Brain microvascular endothelial cell (primary cell): ENCODE data around the gene KIAA1549.

ENCODE experiments used
- DNase-seq: peaks from one replicate; pipeline ENCODE4 v3.0.0-alpha.2; 2020
- H3K27ac ChIP-seq: fragments of 250-450 bp; sonication (Bioruptor Pico); 2 replicates; pipeline ENCODE4 v1.5.1; 2020; ENCODE audit warnings: mild to moderate bottlenecking, moderate library complexity
- H3K27me3 ChIP-seq: fragments of 250-450 bp; sonication (Bioruptor Pico); replicated peaks from 2 replicates; pipeline ENCODE4 v1.5.1; 2020; ENCODE audit warnings: mild to moderate bottlenecking
- H3K36me3 ChIP-seq: fragments of 250-450 bp; sonication (Bioruptor Pico); replicated peaks from 2 replicates; pipeline ENCODE4 v1.5.1; 2020; ENCODE audit warnings: mild to moderate bottlenecking
- H3K4me3 ChIP-seq: 2 replicates; pipeline ENCODE4 v1.5.1; 2011; ENCODE audit warnings: low read depth, mild to moderate bottlenecking, control low read depth, low read length, moderate library complexity
- CTCF ChIP-seq: IDR thresholded peaks from 2 replicates; pipeline ENCODE4 v1.5.1; 2011; ENCODE audit warnings: low read depth, mild to moderate bottlenecking, moderate library complexity, low read length, control low read depth, inconsistent platforms; ENCODE audit errors: missing control alignments
- in situ Hi-C: cut with HindIII; loops from 2 replicates; pipeline ENCODE4 v1.10.0; 2017; ENCODE audit warnings: low sequenced_read_pairs, low pct_ligation_motif_present

Gene KIAA1549

GRCh38 chr7:138880881-138881578, 100.2 kb downstream of the KIAA1549 start:
- TF ChIP-seq CTCF: no peak
- Histone ChIP-seq H3K27me3 (no peaks in the 10 kb centered on the region), H3K4me3 (no peak overlapping the region), H3K27ac (no peak overlapping the region), H3K36me3 (no peaks in the 10 kb centered on the region)
- in situ Hi-C loops: no loop called here
- no peak for DNase-seq

GRCh38 chr7:138879356-138879755, 101.8 kb downstream of the KIAA1549 start:
- TF ChIP-seq CTCF: no peak
- no peak for DNase-seq
- no peak overlapping the region for H3K4me3 ChIP-seq
- no peaks in the 10 kb centered on the region for H3K27me3 ChIP-seq
- in situ Hi-C loops: no loop called here
- no peak overlapping the region for H3K27ac ChIP-seq
- H3K36me3 ChIP-seq: no peaks in the 10 kb centered on the region

GRCh38 chr7:138878856-138879255, 102.3 kb downstream of the KIAA1549 start:
- TF ChIP-seq CTCF: no peak
- DNase-seq: no peak
- Histone ChIP-seq H3K27ac (no peak overlapping the region), H3K36me3 (no peaks in the 10 kb centered on the region), H3K4me3 (no peak overlapping the region), H3K27me3 (no peaks in the 10 kb centered on the region)
- in situ Hi-C loops: no loop called here

GRCh38 chr7:138878051-138878450, 103.1 kb downstream of the KIAA1549 start:
- H3K27me3 ChIP-seq: no peaks in the 10 kb centered on the region
- DNase-seq: no peak
- in situ Hi-C loops: no loop called here
- TF ChIP-seq CTCF: no peak
- no peak overlapping the region for H3K27ac ChIP-seq
- no peak overlapping the region for H3K4me3 ChIP-seq
- no peaks in the 10 kb centered on the region for H3K36me3 ChIP-seq

GRCh38 chr7:138876326-138876725, 104.9 kb downstream of the KIAA1549 start:
- no peak overlapping the region for H3K27ac ChIP-seq
- in situ Hi-C loops: no loop called here
- no peaks in the 10 kb centered on the region for H3K36me3 ChIP-seq
- DNase-seq: no peak
- H3K4me3 ChIP-seq: no peak overlapping the region
- H3K27me3 ChIP-seq: no peaks in the 10 kb centered on the region
- TF ChIP-seq CTCF: no peak

GRCh38 chr7:138875794-138876193, 105.4 kb downstream of the KIAA1549 start:
- no peaks in the 10 kb centered on the region for H3K27me3 ChIP-seq
- no peaks in the 10 kb centered on the region for H3K36me3 ChIP-seq
- H3K4me3 ChIP-seq: no peak overlapping the region
- in situ Hi-C loops: no loop called here
- peak; percentile 91 for DNase-seq
- peak overlapping the region; percentile 41 for H3K27ac ChIP-seq
- TF ChIP-seq CTCF: no peak
